ES-I3 (cell line): Measurements from ENCODE around the gene TMEM223.

ENCODE experiments used
- H3K36me3 ChIP-seq: 2 replicates; pipeline ENCODE4 v1.6.1; 2013; ENCODE audit warnings: mild to moderate bottlenecking, low read length, control low read depth, moderate library complexity; ENCODE audit not compliant: insufficient read depth
- H3K4me1 ChIP-seq: 2 replicates; pipeline ENCODE4 v1.6.1; 2013; ENCODE audit warnings: mild to moderate bottlenecking, control low read depth, low read length; ENCODE audit not compliant: insufficient read depth
- H3K9ac ChIP-seq: 2 replicates; pipeline ENCODE4 v1.6.1; 2013; ENCODE audit warnings: low read depth, mild to moderate bottlenecking, low read length, moderate library complexity
- H3K9me3 ChIP-seq: 2 replicates; pipeline ENCODE4 v1.6.1; 2013; ENCODE audit warnings: mild to moderate bottlenecking, low read length, moderate library complexity; ENCODE audit not compliant: control insufficient read depth, insufficient read depth

The TMEM223 gene

GRCh38 chr11:62810748-62811147, 18.9 kb upstream of the TMEM223 start:
- H3K9me3 ChIP-seq, result no peaks in the 10 kb centered on the region
- H3K4me1 ChIP-seq, result 0 out of 2 replicates have a peak, but pooled peaks cover 9% of the 10 kb centered on the region
- no peak overlapping the region for H3K9ac ChIP-seq
- no peaks in the 10 kb centered on the region for H3K36me3 ChIP-seq

GRCh38 chr11:62806611-62807121, 14.9 kb upstream of the TMEM223 start:
- H3K4me1 ChIP-seq, result peaks cover 16% of the 10 kb centered on the region; the same call in 1 of the 2 replicates
- H3K9ac ChIP-seq, result no peak overlapping the region

GRCh38 chr11:62805961-62806441, 14.2 kb upstream of the TMEM223 start:
- H3K36me3 ChIP-seq, result peaks cover 8% of the 10 kb centered on the region

More at GRCh38 chr11:62806611-62807121, 14.9 kb upstream of the TMEM223 start:
- no peaks in the 10 kb centered on the region for H3K9me3 ChIP-seq
- H3K36me3 ChIP-seq, result peaks cover 5% of the 10 kb centered on the region; the same call in 1 of the 2 replicates

GRCh38 chr11:62805076-62805892, 13.5 kb upstream of the TMEM223 start, which contains the start of gene NXF1:
NXF1 (minus strand) TSS chr11:62805440; CDS start chr11:62805356, 84 bp downstream.
- Histone ChIP-seq H3K4me1 (peaks cover 16% of the 10 kb centered on the region; the same call in 1 of the 2 replicates), H3K9me3 (no peaks in the 10 kb centered on the region), H3K36me3 (peaks cover 13% of the 10 kb centered on the region), H3K9ac (peak within 1 kb of the TSS; percentile 90)

More at GRCh38 chr11:62805961-62806441, 14.2 kb upstream of the TMEM223 start:
- Histone ChIP-seq H3K9ac (peak overlapping the region; percentile 90), H3K9me3 (no peaks in the 10 kb centered on the region), H3K4me1 (peaks cover 16% of the 10 kb centered on the region; the same call in 1 of the 2 replicates)

- peaks cover 16% of the 10 kb centered on the region; the same call in 1 of the 2 replicates for H3K4me1 ChIP-seq
- peak overlapping the region; percentile 90 for H3K9ac ChIP-seq
- H3K9me3 ChIP-seq, result no peaks in the 10 kb centered on the region
- H3K36me3 ChIP-seq, result peaks cover 13% of the 10 kb centered on the region
Observed at GRCh38 chr11:62804310-62805075, 12.7 kb upstream of the TMEM223 start.

DNA sequence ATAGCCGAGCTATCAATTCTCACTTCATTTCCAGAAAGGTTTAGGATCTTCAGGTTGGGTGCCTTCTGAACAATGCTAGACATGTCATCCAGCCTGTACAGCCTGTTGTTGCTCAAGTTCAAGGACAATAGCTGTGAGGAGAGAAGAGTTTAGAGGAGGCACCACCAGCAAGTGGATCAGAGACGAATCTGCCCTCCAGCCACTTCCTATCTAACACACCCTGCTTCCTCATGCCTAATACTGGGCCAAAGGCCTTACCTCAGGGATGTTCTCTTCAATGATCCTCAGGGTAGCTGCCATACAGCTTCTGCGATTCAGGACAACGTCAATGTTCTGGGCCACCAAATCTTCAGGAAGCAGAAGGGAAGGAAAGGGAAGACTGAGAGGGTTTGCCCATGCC, 9.3 kb upstream of the TMEM223 start:
- Histone ChIP-seq H3K36me3 (peaks cover 26% of the 10 kb centered on the region), H3K4me1 (peaks cover 7% of the 10 kb centered on the region; the same call in 1 of the 2 replicates), H3K9me3 (no peaks in the 10 kb centered on the region), H3K9ac (no peak overlapping the region)

- Histone ChIP-seq H3K9ac (no peak overlapping the region), H3K4me1 (peaks cover 7% of the 10 kb centered on the region; the same call in 1 of the 2 replicates), H3K9me3 (no peaks in the 10 kb centered on the region), H3K36me3 (peaks cover 28% of the 10 kb centered on the region)
Observed at GRCh38 chr11:62799486-62799885, 7.7 kb upstream of the TMEM223 start.

GRCh38 chr11:62796281-62796680, 4.5 kb upstream of the TMEM223 start:
- Histone ChIP-seq H3K4me1 (peaks cover 5% of the 10 kb centered on the region; the same call in 1 of the 2 replicates), H3K9me3 (no peaks in the 10 kb centered on the region), H3K9ac (no peak overlapping the region), H3K36me3 (peaks cover 23% of the 10 kb centered on the region)

- H3K36me3 ChIP-seq, result peaks cover 13% of the 10 kb centered on the region
- no peak overlapping the region for H3K9ac ChIP-seq
- peaks cover 5% of the 10 kb centered on the region; the same call in 1 of the 2 replicates for H3K4me1 ChIP-seq
Observed at GRCh38 chr11:62794201-62794775, 2.5 kb upstream of the TMEM223 start.

GRCh38 chr11:62792202-62792575, 383 bp upstream of the TMEM223 start:
- Histone ChIP-seq H3K9ac (peak overlapping the region; percentile 98), H3K9me3 (no peaks in the 10 kb centered on the region), H3K4me1 (peaks cover 5% of the 10 kb centered on the region), H3K36me3 (peaks cover 7% of the 10 kb centered on the region)

More at GRCh38 chr11:62794201-62794775, 2.5 kb upstream of the TMEM223 start:
- H3K9me3 ChIP-seq, result no peaks in the 10 kb centered on the region

DNA sequence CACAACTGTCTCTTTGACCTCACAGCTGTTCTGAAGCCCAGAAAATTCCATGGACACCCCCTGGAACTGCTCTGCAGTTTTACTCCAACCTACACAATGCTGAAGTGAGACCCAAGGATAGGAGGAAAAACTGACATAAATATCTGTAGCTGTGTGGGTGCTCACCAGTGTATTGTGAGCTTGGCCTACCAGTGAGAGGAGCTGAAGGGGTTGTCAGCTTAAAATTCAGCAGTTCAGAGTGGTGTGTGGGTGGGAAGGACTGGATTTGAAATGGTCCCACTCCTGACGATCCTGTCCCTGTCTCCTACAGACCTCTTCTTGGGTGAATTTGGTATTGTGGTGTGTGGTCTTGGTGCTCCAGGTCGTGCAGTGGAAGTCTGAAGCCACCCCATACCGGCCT, 2.2 kb downstream of the TMEM223 start:
- Histone ChIP-seq H3K4me1 (peaks cover 5% of the 10 kb centered on the region), H3K36me3 (no peaks in the 10 kb centered on the region; the same call in none of the 2 replicates), H3K9ac (no peak overlapping the region), H3K9me3 (no peaks in the 10 kb centered on the region)

- H3K9ac ChIP-seq, result no peak overlapping the region
- H3K36me3 ChIP-seq, result no peaks in the 10 kb centered on the region; the same call in none of the 2 replicates
- no peaks in the 10 kb centered on the region for H3K9me3 ChIP-seq
- peaks cover 5% of the 10 kb centered on the region for H3K4me1 ChIP-seq
Observed at GRCh38 chr11:62788991-62789390, 2.8 kb downstream of the TMEM223 start.

DNA sequence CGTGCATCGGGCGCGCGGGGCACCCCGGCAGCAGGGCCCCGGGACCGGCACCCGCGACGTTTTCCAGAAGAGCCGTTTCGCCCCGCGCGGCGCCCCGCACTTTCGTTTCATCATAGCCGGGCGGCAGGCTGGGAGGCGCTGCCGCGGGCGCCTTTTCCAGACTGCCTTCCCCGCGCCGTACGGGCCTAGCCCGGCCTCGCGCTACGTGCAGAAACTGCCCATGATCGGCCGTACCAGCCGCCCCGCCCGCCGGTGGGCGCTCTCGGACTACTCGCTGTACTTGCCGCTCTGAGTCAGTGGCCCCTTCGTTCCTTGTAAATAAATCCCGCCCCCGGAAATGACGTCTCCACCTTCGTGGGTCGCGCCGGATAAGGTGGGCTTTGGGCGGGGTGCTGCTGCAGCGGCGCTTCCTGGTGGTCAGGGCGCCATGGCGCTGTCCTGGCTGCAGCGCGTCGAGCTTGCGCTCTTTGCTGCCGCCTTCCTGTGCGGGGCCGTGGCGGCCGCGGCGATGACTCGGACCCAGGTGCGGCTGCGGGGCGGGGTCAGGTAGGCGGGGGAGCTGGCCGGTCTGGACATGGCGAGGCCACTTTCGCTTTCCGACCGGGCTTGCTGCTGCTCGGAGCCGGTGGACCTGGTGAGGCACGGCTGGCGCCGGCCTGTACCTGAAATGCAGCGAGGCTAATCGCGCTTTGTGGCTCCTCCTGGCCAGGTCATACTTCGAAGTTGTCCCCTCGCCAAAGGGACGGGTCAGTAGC, 4.6 kb downstream of the TMEM223 start, which contains the start of gene TMEM179B:
TSS of gene TMEM179B (plus strand) at position 398 of the 755 bp plus-strand sequence. CDS start at position 428, 30 bp downstream.
- peak within 1 kb of the TSS; percentile 91 for H3K9ac ChIP-seq
- H3K36me3 ChIP-seq, result no peaks in the 10 kb centered on the region; the same call in 1 of the 2 replicates
- no peaks in the 10 kb centered on the region for H3K9me3 ChIP-seq
- H3K4me1 ChIP-seq, result peaks cover under 1% of the 10 kb centered on the region
